Cardiac muscle cell (in vitro differentiated cells and primary cell): ENCODE measurements around the gene USF3. TPM values are rescaled to one million over a fixed set of nuclear protein-coding genes. Genes with fewer than 3 reads are reported as not detected.

Experiments used
- DNase-seq, 2 donors: peaks; one replicate each; pipeline versions ENCODE4 v3.0.0 to v3.0.0-alpha.2; 2010 to 2017; ENCODE audit warnings: low read depth in 1 of 2, low spot score in 1 of 2
- H3K27ac ChIP-seq: fragments of 200-600 bp; sonication (generic); 2 replicates; pipeline ENCODE4 v1.5.1; 2016
- H3K27me3 ChIP-seq: fragments of 200-600 bp; sonication (generic); 2 replicates; pipeline ENCODE4 v1.6.0; 2016; ENCODE audit warnings: control low read depth
- H3K36me3 ChIP-seq: fragments of 200-600 bp; sonication (generic); 2 replicates; pipeline ENCODE4 v1.5.1; 2016; ENCODE audit warnings: control low read depth
- H3K4me1 ChIP-seq: fragments of 200-600 bp; sonication (generic); 2 replicates; pipeline ENCODE4 v1.8.1; 2017; ENCODE audit warnings: low read depth, mild to moderate bottlenecking, mixed run types
- H3K4me3 ChIP-seq: fragments of 200-600 bp; sonication (generic); 2 replicates; pipeline ENCODE4 v1.5.1; 2016; ENCODE audit warnings: mild to moderate bottlenecking
- H3K9me3 ChIP-seq: fragments of 200-600 bp; sonication (generic); 2 replicates; pipeline ENCODE4 v1.5.1; 2017; ENCODE audit warnings: low read depth, mild to moderate bottlenecking, control low read depth
- polyA plus RNA-seq: library from polyadenylated mRNA; unstranded; fragments of >200 nt; fragmentation: Nextera tagmentation; extraction: Ambion mirVana; gene quantifications from 2 replicates; pipeline ENCODE4 v1.2.1, GENCODE V29; 2016
- total RNA-seq: library from RNA; depleted of rRNA; stranded (reverse); fragments of >200 nt; gene quantifications from 2 replicates; pipeline ENCODE4 v1.2.3, GENCODE V29; 2016
- TF ChIP-seq, protein P1 (sequence below): IDR thresholded peaks from 2 replicates; pipeline ENCODE4 v1.5.1; 2012; ENCODE audit warnings: low read depth, mild to moderate bottlenecking, low read length

Gene USF3
- total and polyA plus RNA-seq, 2 experiments from 2014 or later = 3.1 to 11.4 TPM

DNA sequence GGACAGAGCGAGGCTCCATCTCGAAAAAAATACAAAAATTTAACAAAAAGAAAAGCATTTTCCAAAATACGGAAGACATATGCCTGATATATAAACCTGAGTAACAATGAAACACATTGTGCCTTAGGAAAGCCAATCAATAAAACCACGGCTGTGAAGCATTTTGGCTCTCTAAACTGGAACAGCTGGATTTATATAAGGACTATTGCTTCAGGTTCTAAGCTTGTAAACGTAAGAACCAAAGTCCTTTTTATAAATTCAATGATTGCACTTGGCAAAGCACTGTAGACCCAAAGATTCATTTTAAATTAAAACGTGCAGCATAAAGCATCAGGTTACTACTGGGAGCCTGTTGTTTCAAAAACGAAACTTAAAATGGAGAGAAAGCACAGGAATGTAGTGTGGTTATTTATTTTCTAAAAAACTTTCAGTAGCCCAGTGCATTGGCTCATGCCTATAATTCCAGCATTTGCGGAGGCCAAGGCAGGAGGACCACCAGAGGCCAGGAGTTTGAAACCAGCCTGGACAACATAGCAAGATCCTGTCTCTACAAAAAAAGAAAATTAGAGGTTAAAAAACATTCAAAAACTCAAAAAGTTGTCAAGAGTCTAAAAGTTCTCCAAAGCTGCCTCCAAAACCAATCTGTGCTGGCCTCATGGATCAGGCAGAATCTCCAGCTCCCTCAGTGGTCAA is 61.5 kb downstream of the USF3 start:
- no peak for DNase-seq
- H3K36me3 ChIP-seq = no peaks in the 10 kb centered on the region
- H3K4me1 ChIP-seq = no peaks in the 10 kb centered on the region
- no peak overlapping the region for H3K27ac ChIP-seq
- no peaks in the 10 kb centered on the region for H3K9me3 ChIP-seq
- H3K27me3 ChIP-seq = no peaks in the 10 kb centered on the region
- H3K4me3 ChIP-seq = no peak overlapping the region
- TF ChIP-seq, protein P1, sequence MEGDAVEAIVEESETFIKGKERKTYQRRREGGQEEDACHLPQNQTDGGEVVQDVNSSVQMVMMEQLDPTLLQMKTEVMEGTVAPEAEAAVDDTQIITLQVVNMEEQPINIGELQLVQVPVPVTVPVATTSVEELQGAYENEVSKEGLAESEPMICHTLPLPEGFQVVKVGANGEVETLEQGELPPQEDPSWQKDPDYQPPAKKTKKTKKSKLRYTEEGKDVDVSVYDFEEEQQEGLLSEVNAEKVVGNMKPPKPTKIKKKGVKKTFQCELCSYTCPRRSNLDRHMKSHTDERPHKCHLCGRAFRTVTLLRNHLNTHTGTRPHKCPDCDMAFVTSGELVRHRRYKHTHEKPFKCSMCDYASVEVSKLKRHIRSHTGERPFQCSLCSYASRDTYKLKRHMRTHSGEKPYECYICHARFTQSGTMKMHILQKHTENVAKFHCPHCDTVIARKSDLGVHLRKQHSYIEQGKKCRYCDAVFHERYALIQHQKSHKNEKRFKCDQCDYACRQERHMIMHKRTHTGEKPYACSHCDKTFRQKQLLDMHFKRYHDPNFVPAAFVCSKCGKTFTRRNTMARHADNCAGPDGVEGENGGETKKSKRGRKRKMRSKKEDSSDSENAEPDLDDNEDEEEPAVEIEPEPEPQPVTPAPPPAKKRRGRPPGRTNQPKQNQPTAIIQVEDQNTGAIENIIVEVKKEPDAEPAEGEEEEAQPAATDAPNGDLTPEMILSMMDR = no peak

DNA sequence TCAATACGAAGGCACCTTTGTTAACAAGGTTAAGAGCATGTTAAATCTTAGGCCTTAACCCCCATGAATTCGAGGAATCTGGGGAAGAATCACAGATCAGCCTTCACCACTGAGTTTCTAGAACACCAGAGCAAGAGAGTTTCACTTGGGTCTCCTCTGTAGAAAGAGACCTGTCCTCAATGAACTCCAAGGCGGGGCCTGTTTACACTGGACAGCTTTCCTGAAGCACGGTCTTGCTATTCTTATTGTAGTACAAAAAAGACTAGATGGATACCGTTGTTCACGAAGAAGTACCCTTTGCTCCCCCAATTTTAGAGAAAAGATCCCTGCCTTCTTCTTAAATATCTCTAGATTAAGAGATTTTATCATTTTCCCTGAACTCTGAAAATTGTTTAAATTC is 64.9 kb downstream of the USF3 start:
- TF ChIP-seq, protein P1 = no peak
- no peaks in the 10 kb centered on the region for H3K36me3 ChIP-seq
- H3K9me3 ChIP-seq = no peaks in the 10 kb centered on the region
- no peaks in the 10 kb centered on the region for H3K4me1 ChIP-seq
- H3K27me3 ChIP-seq = no peaks in the 10 kb centered on the region
- H3K4me3 ChIP-seq = no peak overlapping the region
- no peak for DNase-seq
- no peak overlapping the region for H3K27ac ChIP-seq

DNA sequence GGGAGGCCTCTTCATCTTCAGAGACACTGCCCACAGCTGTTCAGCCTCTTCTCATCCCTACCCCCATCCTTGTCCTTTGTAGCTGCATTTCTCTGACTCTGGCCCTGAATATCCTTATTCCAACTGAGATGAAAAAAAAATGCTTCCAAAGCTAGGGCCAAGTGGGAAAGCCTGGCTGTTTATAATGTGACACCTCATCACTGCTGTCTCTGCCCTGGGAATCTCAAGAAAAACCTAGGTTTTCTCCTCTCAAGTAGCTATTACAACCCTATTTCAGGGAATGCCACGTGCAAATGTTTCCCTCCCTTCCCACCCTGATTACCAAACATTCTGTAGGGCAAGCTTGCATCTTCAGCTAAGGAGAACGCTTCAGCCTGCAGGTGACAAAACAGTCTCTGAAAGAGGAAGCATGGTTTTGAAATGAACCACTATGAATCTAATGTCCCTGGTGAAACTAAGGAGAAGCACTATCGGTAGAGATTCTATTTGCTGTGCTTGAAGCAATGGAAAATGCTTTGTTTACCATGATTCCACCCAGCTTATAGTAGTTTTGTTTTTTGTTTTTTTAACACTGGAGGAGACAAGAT is 65.4 kb downstream of the USF3 start:
- no peak for DNase-seq
- H3K27ac ChIP-seq = no peak overlapping the region
- no peaks in the 10 kb centered on the region for H3K36me3 ChIP-seq

DNA sequence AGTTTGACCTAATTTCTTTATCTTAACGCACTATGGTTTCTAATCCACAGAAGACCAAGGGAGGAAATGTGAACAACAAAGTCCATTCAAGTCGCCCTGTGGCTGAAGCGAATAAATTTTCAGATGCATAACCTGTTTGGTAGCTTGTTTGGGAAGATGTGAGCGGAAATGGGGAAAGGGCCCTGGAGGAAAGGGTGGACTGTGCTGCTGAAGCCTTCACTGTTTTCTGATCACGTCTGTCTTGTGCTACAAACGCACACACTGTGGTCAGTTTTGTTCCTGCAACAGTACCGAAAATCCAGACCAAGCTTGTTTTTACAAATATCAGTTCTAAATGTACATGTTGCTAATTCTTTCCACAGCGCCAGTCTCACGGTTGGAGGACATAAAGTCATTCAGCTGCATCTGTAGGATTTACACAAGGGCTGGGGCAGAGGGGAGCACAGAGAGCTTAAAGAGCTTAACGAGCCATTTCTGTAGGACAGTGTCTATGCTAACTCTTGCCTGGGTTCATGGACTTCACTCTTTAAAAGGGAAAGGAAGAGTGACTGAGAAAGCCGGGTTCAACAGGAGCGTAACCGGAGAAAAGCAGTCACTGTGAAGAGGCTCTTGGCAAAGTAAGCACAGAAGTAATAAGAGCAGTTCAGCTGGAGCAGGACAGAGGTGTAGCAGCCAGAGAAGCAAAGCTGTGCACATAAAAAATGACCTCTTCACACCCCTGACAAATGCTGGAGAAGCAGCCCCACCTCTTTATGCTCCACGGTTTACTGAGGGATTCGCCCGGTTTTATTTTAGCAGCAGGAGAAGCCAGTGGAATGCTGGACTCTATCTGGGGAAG is 66.6 kb downstream of the USF3 start:
- Histone ChIP-seq H3K4me1 (no peaks in the 10 kb centered on the region), H3K9me3 (no peaks in the 10 kb centered on the region), H3K27ac (no peak overlapping the region), H3K4me3 (no peak overlapping the region), H3K36me3 (no peaks in the 10 kb centered on the region), H3K27me3 (peaks cover 16% of the 10 kb centered on the region)
- TF ChIP-seq, protein P1 = no peak
- no peak for DNase-seq

More for the DNA sequence above, 65.4 kb downstream of the USF3 start:
- H3K9me3 ChIP-seq = no peaks in the 10 kb centered on the region
- H3K27me3 ChIP-seq = peaks cover 3% of the 10 kb centered on the region
- TF ChIP-seq, protein P1 = no peak
- no peaks in the 10 kb centered on the region for H3K4me1 ChIP-seq
- H3K4me3 ChIP-seq = no peak overlapping the region

DNA sequence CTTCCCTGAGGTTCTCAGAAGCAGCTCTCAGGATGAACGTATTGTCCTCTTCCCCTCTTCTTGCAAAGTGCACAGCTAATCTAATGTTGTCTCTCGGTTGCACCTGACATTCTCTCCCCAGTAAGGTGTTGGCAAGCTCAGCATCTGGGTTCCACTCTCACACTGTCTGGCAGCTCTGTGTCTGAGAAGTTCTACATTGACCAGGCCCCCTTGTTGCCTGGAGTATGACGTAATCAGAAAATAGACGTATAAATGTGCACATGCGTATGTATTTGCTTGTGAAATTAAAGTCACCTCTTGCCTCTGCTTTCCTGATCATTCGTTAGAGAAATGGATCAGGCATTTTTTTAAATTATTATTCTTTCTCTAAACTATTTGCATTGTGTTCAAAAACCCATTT is 67.7 kb downstream of the USF3 start:
- Histone ChIP-seq H3K4me1 (no peaks in the 10 kb centered on the region), H3K27ac (no peak overlapping the region), H3K27me3 (peaks cover 26% of the 10 kb centered on the region), H3K9me3 (no peaks in the 10 kb centered on the region), H3K4me3 (no peak overlapping the region), H3K36me3 (no peaks in the 10 kb centered on the region)
- DNase-seq = no peak
- TF ChIP-seq, protein P1 = no peak
